SU-DHL-6 (cell line): ENCODE measurements around the gene ZNF33A.

ENCODE experiments used
- H2AFZ ChIP-seq: fragments of 200-600 bp; sonication (generic); 2 replicates; pipeline ENCODE4 v1.6.1; 2014; ENCODE audit warnings: low read depth, mild to moderate bottlenecking, moderate library complexity, mixed read lengths, antibody characterized with exemption, low read length; ENCODE audit not compliant: severe bottlenecking
- H3F3A ChIP-seq: fragments of 200-600 bp; shearing (Covaris generic); 2 replicates; pipeline ENCODE4 v1.6.0; 2016; ENCODE audit warnings: antibody characterized with exemption, mild to moderate bottlenecking; ENCODE audit not compliant: insufficient read depth
- H3K27ac ChIP-seq: fragments of 200-600 bp; sonication (generic); 2 replicates; pipeline ENCODE4 v1.5.1; 2016; ENCODE audit warnings: low read depth, mild to moderate bottlenecking, low read length, moderate library complexity, mixed read lengths
- H3K27me3 ChIP-seq: fragments of 200-600 bp; sonication (generic), shearing (Covaris generic); 2 replicates; pipeline ENCODE4 v1.6.0; 2014; ENCODE audit warnings: mild to moderate bottlenecking, low read length
- H3K36me3 ChIP-seq: fragments of 200-600 bp; sonication (generic); 2 replicates; pipeline ENCODE4 v1.6.1; 2014; ENCODE audit warnings: mild to moderate bottlenecking, low read length, mixed read lengths
- H3K4me2 ChIP-seq: fragments of 300-600, 200-600 bp; shearing (Covaris generic), sonication (generic); 2 replicates; pipeline ENCODE4 v1.6.0; 2014; ENCODE audit warnings: low read length, low read depth, mild to moderate bottlenecking; ENCODE audit not compliant: poor library complexity, severe bottlenecking
- H3K4me3 ChIP-seq: fragments of 200-600 bp; sonication (generic); 2 replicates; pipeline ENCODE4 v1.5.1; 2014; ENCODE audit warnings: antibody characterized with exemption, low read length, mild to moderate bottlenecking, mixed read lengths; ENCODE audit not compliant: insufficient read depth, poor library complexity, severe bottlenecking
- H3K79me2 ChIP-seq: fragments of 200-600 bp; sonication (generic); 2 replicates; pipeline ENCODE4 v1.6.1; 2014; ENCODE audit warnings: mild to moderate bottlenecking, low read length, moderate library complexity; ENCODE audit not compliant: insufficient read depth
- H3K9ac ChIP-seq: fragments of 200-600 bp; sonication (generic); 2 replicates; pipeline ENCODE4 v1.7.0; 2014; ENCODE audit warnings: mild to moderate bottlenecking, low read length
- H3K9me2 ChIP-seq: fragments of 200-600 bp; sonication (generic); replicated peaks from 2 replicates; pipeline ENCODE4 v1.6.1; 2014; ENCODE audit warnings: low read length; ENCODE audit not compliant: insufficient read depth
- H3K9me3 ChIP-seq: fragments of 200-600 bp; sonication (generic); 2 replicates; pipeline ENCODE4 v1.6.1; 2014; ENCODE audit warnings: low read length, mixed read lengths; ENCODE audit not compliant: insufficient read depth
- H4K20me1 ChIP-seq: fragments of 200-600 bp; sonication (generic); 2 replicates; pipeline ENCODE4 v1.6.1; 2014; ENCODE audit warnings: low read depth, mild to moderate bottlenecking, antibody characterized with exemption, low read length, moderate library complexity, mixed read lengths
- CTCF ChIP-seq: fragments of 200-600 bp; sonication (generic); IDR thresholded peaks from one replicate; pipeline ENCODE4 v1.5.1; 2017; ENCODE audit warnings: antibody characterized with exemption, mild to moderate bottlenecking, low read length, moderate library complexity; ENCODE audit not compliant: insufficient read depth, poor library complexity, severe bottlenecking
- EZH2phosphoT487 ChIP-seq: fragments of 200-600 bp; sonication (generic), shearing (Covaris generic); conservative IDR thresholded peaks from 2 replicates; pipeline ENCODE4 v1.6.1; 2018; ENCODE audit warnings: mild to moderate bottlenecking, antibody characterized with exemption, low read length, moderate library complexity, mixed read lengths

Gene ZNF33A

GRCh38 chr10:38003026-38003425 lies 7.4 kb upstream of the ZNF33A start:
- Histone ChIP-seq H3K36me3 (no peaks in the 10 kb centered on the region), H3K4me3 (no peak overlapping the region), H3K9me2 (no peaks in the 10 kb centered on the region), H4K20me1 (no peaks in the 10 kb centered on the region), H3K4me2 (no peak overlapping the region), H2AFZ (no peak overlapping the region), H3K9me3 (no peaks in the 10 kb centered on the region), H3F3A (no peaks in the 10 kb centered on the region), H3K27me3 (no peaks in the 10 kb centered on the region), H3K9ac (no peak overlapping the region), H3K27ac (no peak overlapping the region), H3K79me2 (no peaks in the 10 kb centered on the region)
- TF ChIP-seq EZH2phosphoT487 (no peak), CTCF (no peak)

GRCh38 chr10:38003588-38003987 lies 6.9 kb upstream of the ZNF33A start:
- H3K4me2 ChIP-seq, result no peak overlapping the region

GRCh38 chr10:38007551-38007950 lies 2.9 kb upstream of the ZNF33A start:
- H3K36me3 ChIP-seq, result no peaks in the 10 kb centered on the region
- no peak overlapping the region for H3K27ac ChIP-seq
- no peaks in the 10 kb centered on the region for H3K9me3 ChIP-seq
- H3F3A ChIP-seq, result no peaks in the 10 kb centered on the region
- no peaks in the 10 kb centered on the region for H3K9me2 ChIP-seq
- no peak for TF ChIP-seq CTCF
- TF ChIP-seq EZH2phosphoT487, result no peak
- H4K20me1 ChIP-seq, result no peaks in the 10 kb centered on the region
- no peak overlapping the region for H2AFZ ChIP-seq
- H3K4me3 ChIP-seq, result no peak overlapping the region
- H3K27me3 ChIP-seq, result no peaks in the 10 kb centered on the region
- H3K79me2 ChIP-seq, result peaks cover 15% of the 10 kb centered on the region
- no peak overlapping the region for H3K4me2 ChIP-seq
- no peak overlapping the region for H3K9ac ChIP-seq

More at GRCh38 chr10:38003588-38003987, 6.9 kb upstream of the ZNF33A start:
- H2AFZ ChIP-seq, result no peak overlapping the region
- no peaks in the 10 kb centered on the region for H3K9me2 ChIP-seq
- TF ChIP-seq EZH2phosphoT487 (no peak), CTCF (no peak)
- no peaks in the 10 kb centered on the region for H3K36me3 ChIP-seq
- H3K9me3 ChIP-seq, result no peaks in the 10 kb centered on the region
- no peaks in the 10 kb centered on the region for H3F3A ChIP-seq
- no peak overlapping the region for H3K27ac ChIP-seq
- H3K4me3 ChIP-seq, result no peak overlapping the region
- no peaks in the 10 kb centered on the region for H4K20me1 ChIP-seq
- no peaks in the 10 kb centered on the region for H3K27me3 ChIP-seq
- no peaks in the 10 kb centered on the region for H3K79me2 ChIP-seq
- H3K9ac ChIP-seq, result no peak overlapping the region
